GM11168 (cell line): ENCODE measurements around the gene CA12.
"Not testable (repeated sequence)": the region's sequence is repeated elsewhere in the genome, so short reads cannot be mapped to it uniquely, and the experiment has no call there.

Experiments
- in situ Hi-C: fragments of 300-500 bp; cut with MboI; formaldehyde crosslinking; loops from one replicate; pipeline ENCODE4 v1.12.0; 2022; ENCODE audit warnings: low sequenced_read_pairs; ENCODE audit not compliant: unreplicated experiment

CA12 gene

GRCh38 chr15:63381301-63382204 lies at the start of gene CA12:
TSS of gene CA12 (minus strand) at chr15:63381846. CDS start at chr15:63381720, 126 bp downstream.
- in situ Hi-C loops = no loop called here

- in situ Hi-C loops = no loop called here
Measured at GRCh38 chr15:63430766-63431451, 49.3 kb upstream of the CA12 start.

GRCh38 chr15:63426552-63426951 lies 44.9 kb upstream of the CA12 start:
- in situ Hi-C loops = no loop called here

GRCh38 chr15:63425426-63425985 lies 43.9 kb upstream of the CA12 start:
- in situ Hi-C loops = no loop called here

GRCh38 chr15:63422891-63423590 lies 41.4 kb upstream of the CA12 start:
- in situ Hi-C loops = no loop called here

GRCh38 chr15:63421433-63421832 lies 39.8 kb upstream of the CA12 start:
- in situ Hi-C loops = no loop called here

- in situ Hi-C loops = no loop called here
Measured at GRCh38 chr15:63420333-63420747, 38.7 kb upstream of the CA12 start.

- in situ Hi-C loops = no loop called here
Measured at GRCh38 chr15:63418811-63419210, 37.2 kb upstream of the CA12 start.

GRCh38 chr15:63417721-63418120 lies 36.1 kb upstream of the CA12 start:
- in situ Hi-C loops = no loop called here

- in situ Hi-C loops = not testable (repeated sequence)
Measured at GRCh38 chr15:63417274-63417673, 35.6 kb upstream of the CA12 start.

GRCh38 chr15:63414474-63415120 lies 33.0 kb upstream of the CA12 start:
- in situ Hi-C loops = no loop called here

- in situ Hi-C loops = no loop called here
Measured at GRCh38 chr15:63412551-63412950, 30.9 kb upstream of the CA12 start.

- in situ Hi-C loops = no loop called here
Measured at GRCh38 chr15:63411866-63412265, 30.2 kb upstream of the CA12 start.

GRCh38 chr15:63409179-63409578 lies 27.5 kb upstream of the CA12 start:
- in situ Hi-C loops = no loop called here

- in situ Hi-C loops = no loop called here
Measured at GRCh38 chr15:63408524-63408923, 26.9 kb upstream of the CA12 start.

- in situ Hi-C loops = no loop called here
Measured at GRCh38 chr15:63407612-63408011, 26.0 kb upstream of the CA12 start.

GRCh38 chr15:63405683-63406390 lies 24.2 kb upstream of the CA12 start:
- in situ Hi-C loops = no loop called here

GRCh38 chr15:63405159-63405558 lies 23.5 kb upstream of the CA12 start:
- in situ Hi-C loops = no loop called here

- in situ Hi-C loops = no loop called here
Measured at GRCh38 chr15:63403254-63403945, 21.8 kb upstream of the CA12 start.
